HG02840 (cell line): Measurements from ENCODE around the gene PRDM8.
"Not testable (repeated sequence)": the region's sequence is repeated elsewhere in the genome, so short reads cannot be mapped to it uniquely, and the experiment has no call there.

ENCODE experiments used
- ATAC-seq: cut with Tn5 transposase; IDR thresholded peaks from one replicate; pipeline ENCODE4 v1.9.1; 2021; ENCODE audit warnings: mild to moderate bottlenecking, moderate library complexity, moderate number of reproducible peaks; ENCODE audit not compliant: unreplicated experiment, low FRiP score

PRDM8 gene

DNA sequence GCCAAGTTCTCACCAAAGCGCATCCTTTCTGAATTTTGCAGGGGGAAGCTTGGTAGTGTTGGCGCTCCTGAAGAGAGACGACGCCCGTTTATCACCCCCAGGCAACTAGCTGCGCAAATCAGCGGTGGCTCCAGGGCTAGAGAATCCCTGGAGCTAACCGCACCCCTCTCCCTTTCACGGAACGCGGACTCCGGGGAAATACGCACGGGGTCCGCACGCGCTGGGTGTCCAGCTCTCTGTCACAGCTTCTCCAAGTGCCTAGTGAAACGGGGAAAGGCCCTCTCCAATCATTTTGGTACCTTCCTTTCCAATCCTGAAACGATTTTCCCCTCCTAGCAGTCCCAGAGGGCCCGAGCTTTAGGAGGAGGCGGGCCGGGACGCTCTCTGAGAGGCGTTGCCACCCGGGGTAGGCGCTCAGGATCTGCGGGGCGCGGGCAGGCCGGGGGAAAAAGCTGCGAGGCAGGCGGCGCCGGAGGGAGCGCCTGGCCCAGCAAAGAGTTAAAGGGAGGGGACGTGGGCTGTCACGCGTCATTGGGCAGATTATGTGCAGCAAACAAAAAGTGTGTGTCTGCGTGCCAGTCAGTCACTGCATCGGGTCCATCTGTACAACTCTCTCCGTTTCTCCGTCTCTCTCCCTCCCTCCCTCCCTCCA lies at the start of gene PRDM8:
Gene PRDM8 (plus strand): TSS at position 582 of the 652 bp plus-strand sequence. CDS start 2,578 bp downstream, outside the sequence.
- ATAC-seq, result no peak

DNA sequence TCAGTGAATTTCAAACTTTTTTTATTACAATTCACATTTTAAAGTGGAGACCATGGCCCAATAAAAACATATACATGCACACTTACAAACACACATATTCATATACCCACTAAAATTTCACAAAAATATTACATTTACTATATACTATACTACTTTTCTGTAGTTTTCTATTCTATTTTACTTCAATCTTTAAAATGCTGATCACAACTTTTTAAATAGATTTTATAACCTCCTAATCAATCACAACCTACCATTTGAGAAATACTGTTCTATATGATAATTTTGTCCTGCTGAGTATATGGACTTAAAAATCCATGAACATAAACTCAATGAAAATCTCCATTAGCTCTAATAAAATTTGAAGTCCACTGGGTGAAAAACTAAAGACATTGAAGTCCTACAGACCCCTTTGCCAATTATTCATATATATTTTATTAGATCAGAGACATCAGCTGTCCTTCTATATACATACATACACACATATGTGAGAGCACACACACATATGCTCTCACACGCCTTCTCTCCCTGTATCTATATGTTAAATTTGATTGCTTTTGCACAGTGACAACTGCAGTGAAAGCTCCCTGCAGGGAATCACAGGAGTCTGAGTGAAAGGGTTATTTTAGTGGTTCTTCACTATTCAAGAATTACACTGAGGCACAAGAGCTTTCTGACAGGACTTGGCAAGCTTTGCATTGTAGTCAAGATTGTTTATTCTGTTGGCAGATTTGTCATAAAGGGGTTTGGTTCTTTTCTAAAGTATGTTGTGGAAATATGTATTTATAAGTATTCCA lies 46.7 kb upstream of the PRDM8 start:
- no peak for ATAC-seq

DNA sequence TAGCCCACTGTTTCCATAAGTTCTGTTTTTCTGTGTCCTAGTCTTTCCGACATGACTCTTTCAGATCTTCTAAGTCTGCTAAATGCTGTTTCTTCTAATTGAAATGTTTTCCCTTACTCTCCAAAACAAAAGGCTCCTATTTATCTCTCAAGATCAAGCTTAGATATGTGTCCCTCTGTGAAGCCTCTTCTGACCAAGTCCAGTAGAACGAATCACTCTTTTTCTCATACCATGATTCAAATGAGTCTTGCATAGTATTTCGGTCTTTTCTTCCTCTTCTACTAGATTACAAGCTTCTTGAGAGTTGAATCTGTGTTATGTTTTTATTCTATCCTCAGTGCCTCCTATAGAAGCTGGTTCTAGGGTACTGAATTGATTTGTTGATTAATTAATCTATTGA lies 45.3 kb upstream of the PRDM8 start:
- no peak for ATAC-seq

DNA sequence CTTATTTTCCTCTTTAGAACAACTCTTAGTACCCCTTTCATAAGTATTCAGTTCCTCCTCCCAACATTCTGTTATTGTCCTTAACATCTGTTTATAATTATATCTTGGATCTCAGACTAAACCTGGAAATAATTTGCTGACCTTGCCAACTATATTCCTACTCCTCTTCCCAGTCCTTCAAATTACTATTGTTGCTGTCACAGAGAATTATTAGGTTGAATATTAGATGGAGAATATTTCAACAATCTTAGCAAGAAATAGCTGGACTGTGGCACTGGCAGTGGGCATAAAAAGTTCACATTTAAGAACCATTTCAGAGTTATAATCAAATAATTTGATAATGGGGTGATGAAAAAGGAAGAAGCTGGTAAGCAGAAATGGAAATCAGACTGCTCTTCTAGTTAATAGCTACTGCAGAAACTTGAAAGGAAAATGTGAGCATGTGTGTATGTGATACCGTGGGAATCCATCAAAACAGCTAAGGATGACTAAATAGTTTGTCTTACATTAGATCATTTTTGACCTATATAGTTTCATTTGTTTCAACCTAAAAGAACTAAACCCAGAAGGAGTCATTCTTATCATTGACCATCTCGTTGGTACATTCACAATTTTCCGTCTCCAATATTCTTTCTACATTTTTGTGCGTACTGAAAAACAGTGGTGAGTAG lies 43.3 kb upstream of the PRDM8 start:
- no peak for ATAC-seq

DNA sequence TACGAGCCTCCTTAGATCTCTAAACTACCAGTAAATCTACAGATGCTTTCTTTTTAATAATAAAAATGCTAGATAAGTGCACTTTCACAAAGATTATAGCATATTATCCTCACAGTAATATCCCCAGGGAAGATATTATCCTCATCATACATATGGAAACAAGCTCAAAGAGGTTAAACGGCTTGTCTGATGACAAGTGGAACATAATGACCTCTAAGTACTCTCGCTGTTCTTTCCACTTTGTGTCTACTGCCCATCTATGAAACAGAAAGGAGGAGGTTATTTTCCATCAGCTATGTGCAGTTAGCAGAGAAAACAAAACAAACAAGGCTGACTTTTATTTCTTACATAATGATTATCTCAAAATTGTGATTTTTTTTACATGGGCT lies 42.8 kb upstream of the PRDM8 start:
- ATAC-seq, result no peak

DNA sequence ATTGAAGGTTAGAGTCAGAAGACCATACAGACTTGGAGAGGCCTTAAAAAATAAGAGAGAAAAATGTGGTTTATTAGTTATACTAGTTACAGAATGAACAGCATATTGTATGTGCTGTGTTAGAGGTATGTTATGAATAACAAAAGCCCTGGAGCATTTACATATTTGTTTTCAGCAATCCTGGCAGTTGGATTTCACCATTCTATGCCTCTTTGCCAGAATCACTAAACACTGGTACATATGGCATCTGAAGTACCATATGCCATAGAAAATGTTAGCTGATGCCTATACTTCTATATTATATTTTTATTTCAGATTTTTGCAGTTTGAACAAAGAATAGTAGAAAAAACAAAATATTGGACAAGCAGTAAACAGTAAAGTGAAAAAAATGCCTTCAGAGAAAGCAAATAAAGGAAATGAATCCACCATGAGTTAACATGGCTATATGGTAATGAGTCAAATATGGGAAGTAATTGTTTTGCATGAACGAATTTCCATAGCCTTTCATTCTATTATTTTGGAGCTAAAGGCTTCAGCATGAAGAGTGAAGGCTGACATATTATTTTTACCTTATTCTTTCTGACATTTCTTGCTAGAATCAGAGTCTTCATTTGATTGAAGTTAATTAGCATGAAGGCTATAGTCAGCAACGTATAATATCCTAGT lies 41.9 kb upstream of the PRDM8 start:
- ATAC-seq, result no peak

DNA sequence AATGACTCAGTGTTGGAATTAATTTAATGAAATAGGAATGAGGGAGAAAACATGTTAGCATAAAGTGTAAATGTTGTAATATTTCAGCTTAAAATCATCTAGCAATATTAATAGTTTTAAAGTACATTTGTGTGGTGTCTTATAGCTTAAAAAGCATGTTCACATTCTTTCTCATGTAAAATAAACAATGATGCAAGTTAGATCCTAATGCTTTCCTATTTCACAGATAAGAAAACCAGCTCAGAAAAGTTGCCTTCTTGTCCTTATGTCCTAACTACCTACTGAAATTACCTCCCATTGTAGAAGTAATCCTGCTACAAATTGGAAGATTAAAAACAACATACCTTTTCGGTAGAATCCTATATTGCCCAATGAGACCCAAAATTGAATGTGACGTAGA lies 40.9 kb upstream of the PRDM8 start:
- no peak for ATAC-seq

DNA sequence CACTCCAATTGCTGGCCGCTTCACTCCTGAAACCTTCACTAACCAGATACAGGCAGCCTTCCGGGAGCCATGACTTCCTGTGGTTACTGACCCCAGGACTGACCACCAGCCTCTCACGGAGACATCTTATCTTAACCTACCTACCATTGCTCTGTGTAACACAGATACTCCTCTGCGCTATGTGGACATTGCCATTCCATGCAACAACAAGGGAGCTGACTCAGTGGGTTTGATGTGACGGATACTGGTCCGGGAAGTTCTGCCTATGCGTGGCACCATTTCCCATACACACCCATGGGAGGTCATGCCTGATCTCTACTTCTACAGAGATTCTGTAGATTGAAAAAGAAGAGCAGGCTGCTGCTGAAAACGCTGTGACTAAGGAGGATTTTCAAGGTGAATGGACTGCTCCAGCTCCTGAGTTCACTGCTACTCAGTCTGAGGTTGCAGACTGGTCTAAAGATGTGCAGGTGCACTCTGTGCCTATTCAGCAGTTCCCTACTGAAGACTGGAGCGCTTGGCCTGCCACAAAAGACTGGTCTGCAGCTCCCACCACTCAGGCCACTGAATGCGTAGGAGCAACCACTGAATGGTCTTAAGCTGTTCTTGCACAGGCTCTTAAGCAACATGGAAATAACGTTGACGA lies 35.8 kb upstream of the PRDM8 start:
- ATAC-seq, result no peak

DNA sequence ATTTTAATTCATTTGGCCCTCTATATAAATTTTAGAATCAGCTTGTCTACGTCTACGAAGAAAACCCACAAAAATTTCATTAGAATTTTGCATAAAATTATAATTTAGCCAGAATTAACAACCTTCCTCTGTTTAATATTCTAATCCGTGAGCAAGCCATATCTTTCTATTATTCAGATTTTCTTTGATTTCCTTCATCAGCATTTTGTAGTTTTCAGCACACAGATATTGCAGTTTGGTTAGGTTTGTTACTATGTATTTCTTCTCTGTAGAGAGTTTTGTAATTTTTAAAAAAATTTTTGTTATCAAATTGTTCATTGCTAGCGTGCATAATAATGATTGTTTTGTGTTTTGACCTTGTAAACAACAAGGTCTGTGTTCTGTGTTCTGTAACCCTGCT lies 34.9 kb upstream of the PRDM8 start:
- no peak for ATAC-seq

DNA sequence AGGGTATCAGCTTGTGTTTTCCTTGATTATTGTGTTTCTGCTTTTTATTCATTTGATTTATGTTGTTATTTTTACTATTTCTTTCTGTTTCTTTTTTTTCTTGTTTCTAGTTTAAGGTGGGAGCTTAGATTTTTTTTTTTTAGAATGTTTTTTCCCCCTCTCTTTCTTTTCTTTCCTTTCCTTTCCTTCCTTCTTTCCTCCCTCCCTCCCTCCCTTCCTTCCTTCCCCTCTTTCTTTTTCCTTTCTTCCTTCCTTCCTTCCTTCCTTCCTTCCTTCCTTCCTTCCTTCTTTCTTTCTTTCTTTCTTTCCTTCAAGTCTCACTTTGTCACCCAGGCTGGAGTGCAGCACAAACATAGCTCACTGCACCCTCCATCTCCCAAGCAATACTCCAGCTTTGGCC lies 31.4 kb upstream of the PRDM8 start:
- no peak for ATAC-seq

DNA sequence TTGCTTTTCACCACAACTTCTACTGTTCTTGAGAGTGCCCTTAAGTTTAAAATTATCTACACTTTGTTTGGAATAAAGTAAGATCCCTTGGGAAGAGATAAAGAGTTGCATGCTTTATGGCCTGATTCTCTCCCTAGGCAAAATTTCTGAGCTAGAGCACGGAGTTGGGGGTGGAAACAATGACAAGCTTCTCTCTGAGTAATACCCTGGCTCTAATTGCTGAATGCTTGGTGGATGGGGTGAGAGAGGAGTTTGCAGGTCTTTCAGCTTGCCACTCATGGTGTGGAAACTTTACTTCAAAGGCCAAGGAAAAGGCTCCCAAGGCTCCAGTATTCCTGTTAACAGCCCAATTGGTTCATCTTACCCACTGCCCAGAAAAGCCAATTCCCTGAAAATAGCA lies 26.1 kb upstream of the PRDM8 start:
- no peak for ATAC-seq

DNA sequence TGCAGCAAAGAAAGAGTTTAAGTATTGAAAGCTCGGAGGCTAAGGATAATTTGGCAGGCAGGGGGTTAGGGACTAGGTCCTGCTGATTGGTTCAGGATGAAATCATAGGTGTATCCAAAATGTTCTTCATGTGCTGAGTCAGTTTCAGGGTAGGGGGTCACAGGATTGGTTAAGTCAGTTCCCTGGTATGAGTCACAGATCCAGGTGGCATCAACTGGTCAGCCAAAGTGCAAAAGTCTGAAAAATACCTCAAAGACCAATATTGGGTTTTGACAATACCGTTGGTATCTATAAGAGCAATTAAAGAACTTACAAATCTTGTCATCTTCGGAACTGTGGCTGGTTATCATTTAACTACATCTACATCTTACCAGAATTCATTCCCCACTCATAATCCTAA lies 25.6 kb upstream of the PRDM8 start:
- ATAC-seq, result no peak

DNA sequence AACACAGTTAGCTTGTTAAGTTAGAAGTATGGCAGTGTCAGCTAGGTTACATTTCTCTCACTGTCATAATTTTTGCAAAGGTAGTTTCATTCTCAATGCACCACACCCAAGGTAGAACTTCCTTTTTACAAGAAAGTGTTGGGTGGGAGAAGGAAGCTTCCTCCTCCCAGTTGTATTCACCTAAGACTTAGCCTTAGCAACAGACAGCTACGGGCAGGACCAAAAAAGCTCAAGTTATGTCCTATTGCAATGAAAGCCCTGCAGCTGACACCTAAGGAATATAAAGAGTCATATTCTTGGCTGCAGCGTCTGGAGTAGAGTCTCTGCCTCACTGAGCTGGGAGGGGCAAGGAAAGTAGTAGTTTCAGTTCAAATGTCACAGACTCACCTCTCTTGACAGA lies 25.1 kb upstream of the PRDM8 start:
- no peak for ATAC-seq

DNA sequence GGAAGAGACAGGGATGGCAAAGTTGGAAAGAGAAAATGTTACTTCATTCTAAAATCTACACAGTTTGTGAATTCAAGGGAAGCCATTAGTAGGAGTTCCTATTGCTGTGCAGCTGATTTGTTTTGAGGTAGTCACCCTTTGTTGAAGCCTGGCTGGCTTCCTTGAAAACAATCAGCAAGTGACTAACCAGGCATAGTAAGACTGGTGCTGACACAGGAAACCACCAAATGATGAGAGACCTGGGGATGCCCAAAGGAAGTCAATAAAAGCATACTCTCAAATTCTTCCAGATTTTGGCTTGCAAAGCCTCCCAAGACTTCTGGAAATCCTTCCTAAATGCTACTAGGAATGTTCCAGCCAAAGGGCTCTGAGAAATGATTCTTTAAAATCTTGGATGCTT lies 23.9 kb upstream of the PRDM8 start:
- ATAC-seq, result peak; percentile 93

DNA sequence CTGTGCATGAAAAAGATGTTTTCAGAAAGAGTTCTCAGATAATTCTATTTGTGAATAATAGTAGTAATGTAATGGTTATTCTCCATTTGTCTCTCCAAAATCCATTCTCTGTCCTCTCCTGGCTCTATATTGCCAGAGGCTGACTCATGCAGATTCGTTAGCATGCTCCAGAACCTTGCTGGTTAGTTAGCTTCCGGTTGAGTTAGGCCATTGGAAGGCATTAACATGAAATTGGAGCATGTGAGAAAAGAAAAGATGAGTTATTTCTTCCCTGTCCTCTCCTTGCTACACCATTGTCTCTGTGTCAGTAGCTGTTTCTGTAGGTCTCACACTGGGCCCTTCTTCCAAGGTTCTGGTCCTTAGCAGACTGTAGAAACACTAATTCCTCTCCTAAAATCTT lies 23.5 kb upstream of the PRDM8 start:
- ATAC-seq, result no peak

DNA sequence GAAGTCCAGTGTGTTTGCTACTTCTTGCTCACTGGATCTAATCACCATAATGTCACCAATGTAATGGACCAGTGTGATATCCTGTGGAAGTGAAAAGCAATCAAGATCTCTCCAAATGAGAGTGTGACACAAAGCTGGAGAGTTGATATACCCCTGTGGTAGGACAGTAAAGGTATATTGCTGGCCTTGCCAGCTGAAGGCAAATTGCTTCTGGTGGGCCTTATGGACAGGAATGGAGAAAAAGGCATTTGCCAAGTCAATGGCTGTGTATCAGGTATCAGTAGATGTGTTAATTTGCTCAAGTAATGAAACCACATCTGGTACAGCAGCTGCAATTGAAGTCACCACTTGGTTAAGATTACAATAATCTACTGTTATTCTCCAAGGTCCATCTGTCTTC lies 19.5 kb upstream of the PRDM8 start:
- not testable (repeated sequence) for ATAC-seq

DNA sequence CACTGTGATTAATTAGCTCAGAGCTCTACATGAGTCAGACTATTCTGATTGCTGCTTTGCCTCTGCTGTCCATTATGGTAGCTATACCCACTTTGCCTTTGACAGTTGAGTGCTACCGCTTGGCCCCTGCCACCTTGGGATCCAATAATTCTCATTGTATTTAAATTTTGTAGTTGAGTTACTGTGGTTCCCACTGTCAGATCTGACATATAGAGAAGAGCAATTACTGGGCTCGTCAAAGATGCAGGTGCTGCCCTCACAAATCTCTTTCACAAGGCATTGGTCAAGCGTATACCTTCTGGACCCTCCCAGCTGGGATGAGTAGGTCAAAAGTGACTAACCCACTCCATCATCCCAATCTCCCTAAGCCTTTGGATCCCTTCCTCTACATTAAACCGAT lies 18.3 kb upstream of the PRDM8 start:
- no peak for ATAC-seq

DNA sequence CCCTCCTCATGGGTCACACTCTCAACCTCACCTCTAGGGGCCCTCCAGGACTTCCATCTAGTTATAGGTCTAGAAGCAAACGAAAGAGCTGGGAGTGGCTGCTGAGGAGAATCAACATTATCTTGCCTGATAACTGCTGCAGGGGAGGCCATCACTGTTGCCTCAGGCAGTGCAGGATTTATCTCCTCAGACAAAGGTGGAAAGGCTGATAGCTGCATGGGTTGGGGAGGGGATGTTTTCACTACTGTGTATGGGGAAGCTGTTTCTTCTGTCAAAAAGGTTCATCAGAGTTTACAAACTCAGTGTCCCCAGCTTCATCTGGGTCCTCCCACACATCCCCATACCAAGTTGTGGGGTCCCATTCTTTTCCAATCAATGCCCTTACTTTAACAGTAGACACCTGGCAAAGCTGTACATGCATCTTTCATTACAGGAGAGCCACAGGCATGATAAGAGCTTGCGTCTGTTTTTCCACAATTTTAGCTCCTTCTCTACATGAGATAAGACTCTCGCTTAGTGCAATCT lies 17.6 kb upstream of the PRDM8 start:
- no peak for ATAC-seq

DNA sequence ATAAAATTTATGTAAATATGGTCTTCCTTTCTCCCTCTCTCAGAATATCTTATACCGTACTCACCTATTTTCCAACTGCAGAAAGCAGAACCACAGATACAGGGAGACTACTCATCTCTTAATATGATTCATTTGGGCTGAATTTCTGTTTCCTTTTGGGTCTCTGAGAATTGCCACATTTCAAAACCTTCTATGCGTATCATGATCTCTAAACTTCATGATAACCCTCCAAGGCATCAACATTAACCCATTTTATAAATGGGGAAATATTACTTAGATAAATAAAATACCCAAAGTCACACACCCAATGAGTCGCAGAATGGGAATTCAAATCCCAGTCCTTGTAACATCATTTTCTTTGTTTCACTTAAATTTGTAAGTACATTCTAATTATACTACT lies 16.6 kb upstream of the PRDM8 start:
- no peak for ATAC-seq

DNA sequence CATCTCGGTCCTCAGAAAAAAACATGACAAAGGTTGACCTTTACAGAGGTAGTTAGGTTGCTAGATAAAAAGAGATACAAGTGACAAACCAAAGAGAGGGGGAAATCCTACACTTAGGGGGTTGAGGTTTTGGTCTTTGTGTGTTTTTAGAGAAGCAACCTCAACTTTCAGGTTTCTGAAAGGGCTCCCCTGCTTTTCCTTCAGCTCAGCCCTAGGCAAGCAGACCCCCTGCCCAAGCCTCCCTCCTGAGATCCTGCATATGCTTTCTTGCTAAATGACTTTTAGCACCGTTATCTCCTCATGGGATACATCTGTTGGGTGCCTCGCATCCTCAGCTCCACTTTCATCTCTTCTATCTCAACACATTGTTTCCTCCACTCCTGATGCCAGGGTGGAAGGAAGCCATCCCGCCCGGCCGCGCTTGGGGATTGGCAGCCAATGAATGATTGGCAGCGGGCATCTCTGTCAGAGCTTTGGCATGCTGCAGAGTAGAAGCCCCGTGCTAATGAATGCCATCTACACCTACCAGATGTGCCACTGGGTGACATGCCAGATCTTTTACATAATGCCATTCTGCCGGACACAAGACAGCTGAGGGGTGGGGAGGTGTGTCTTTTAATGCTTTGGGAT lies 15.0 kb upstream of the PRDM8 start:
- ATAC-seq, result no peak
